GM20000 (cell line): Measurements from ENCODE around the gene QPCT.

Experiments
- DNase-seq: peaks from one replicate; pipeline ENCODE4 v3.0.0; 2012; ENCODE audit warnings: low spot score
- TF ChIP-seq, protein P1 (sequence below): IDR thresholded peaks from 2 replicates; pipeline ENCODE4 v1.5.1; 2012; ENCODE audit warnings: mild to moderate bottlenecking, control low read depth; ENCODE audit errors: extremely low read depth, missing control alignments

Gene QPCT

DNA sequence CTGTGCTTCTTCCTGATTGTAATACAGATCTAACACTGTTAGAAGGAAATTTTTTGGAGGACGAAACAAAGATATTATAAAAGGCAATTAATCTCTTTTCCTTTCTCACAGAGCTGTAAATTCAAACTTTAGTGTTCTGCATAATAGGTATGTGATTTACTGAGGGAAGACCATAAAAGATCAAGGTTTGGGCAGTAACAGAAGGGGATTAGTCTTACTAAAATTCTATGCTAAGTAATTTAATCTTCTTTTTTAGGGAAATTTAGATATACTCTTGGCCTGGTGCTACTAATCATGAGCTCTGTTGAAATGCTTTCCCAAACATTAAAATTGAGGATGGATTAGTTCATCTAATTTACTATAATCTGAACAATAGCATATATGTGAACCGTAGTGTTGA lies 8.8 kb upstream of the QPCT start:
- TF ChIP-seq, protein P1, sequence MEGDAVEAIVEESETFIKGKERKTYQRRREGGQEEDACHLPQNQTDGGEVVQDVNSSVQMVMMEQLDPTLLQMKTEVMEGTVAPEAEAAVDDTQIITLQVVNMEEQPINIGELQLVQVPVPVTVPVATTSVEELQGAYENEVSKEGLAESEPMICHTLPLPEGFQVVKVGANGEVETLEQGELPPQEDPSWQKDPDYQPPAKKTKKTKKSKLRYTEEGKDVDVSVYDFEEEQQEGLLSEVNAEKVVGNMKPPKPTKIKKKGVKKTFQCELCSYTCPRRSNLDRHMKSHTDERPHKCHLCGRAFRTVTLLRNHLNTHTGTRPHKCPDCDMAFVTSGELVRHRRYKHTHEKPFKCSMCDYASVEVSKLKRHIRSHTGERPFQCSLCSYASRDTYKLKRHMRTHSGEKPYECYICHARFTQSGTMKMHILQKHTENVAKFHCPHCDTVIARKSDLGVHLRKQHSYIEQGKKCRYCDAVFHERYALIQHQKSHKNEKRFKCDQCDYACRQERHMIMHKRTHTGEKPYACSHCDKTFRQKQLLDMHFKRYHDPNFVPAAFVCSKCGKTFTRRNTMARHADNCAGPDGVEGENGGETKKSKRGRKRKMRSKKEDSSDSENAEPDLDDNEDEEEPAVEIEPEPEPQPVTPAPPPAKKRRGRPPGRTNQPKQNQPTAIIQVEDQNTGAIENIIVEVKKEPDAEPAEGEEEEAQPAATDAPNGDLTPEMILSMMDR, result no peak
- no peak for DNase-seq

DNA sequence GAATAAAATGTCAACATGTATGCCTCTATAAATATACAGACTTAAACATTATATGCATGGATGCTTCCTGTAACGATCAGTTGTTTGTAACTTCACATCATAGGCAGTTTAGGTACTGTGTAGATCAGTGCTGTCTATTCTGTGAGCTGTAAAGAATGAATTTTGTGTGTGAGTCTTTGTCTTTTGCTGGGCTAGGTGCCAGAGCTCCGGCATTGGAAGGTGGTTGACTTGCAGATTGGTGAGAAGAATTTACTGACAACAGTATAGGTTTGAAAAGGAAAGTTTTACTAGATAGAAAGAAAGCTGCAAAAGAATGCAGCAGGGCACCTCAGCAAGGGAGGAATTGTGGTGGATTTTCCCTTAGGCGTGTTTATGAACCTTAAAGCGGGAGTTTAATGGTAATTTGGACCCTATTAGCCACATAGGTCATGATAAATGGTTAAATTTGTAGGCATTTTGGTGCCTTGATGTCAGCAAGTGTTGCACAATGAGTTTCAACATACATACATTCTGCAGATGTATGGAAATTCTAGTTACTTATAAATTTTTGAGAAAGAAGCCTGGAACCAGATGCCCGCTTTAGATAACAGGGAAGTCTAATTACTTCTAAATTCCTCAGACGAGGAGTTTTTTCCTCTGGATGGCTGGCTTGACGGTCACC lies 6.7 kb upstream of the QPCT start:
- TF ChIP-seq, protein P1, result no peak
- DNase-seq, result no peak

DNA sequence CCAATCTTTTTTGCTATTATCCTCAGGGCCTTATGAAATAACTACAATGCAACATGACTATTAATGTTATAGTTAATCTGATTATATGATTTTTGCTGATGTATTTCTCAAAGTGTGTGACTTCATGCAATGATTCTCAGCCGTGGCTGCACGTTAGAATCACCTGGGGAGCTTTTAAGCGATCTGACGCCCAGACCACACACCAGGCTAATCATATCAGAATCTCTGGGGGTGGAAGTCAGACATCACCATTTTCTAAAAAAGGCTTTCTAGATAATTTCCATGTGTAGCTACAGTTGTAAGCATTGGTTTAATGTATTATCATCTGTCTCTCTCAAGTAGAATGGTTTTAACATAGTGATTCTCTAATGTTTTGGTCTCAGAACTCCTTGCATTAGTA lies 5.5 kb upstream of the QPCT start:
- TF ChIP-seq, protein P1, result no peak
- DNase-seq, result no peak

DNA sequence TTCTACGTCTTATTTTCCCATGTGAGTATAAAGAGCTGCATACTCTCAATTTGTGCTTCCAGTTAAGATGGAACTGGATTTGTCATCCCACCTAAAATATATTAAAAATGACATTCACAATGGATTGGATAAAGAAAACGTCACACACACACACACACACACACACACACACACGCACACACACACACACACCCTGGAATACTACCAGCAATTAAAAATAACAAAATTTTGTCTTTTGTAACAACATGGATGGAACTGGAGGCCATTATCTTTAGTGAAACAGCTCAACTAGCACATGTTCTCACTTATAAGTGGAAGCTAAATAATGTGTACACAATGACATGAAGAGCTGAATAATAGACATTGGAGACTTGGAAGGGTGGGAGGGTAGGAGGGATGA lies 3.8 kb upstream of the QPCT start:
- no peak for DNase-seq
- TF ChIP-seq, protein P1, result no peak

DNA sequence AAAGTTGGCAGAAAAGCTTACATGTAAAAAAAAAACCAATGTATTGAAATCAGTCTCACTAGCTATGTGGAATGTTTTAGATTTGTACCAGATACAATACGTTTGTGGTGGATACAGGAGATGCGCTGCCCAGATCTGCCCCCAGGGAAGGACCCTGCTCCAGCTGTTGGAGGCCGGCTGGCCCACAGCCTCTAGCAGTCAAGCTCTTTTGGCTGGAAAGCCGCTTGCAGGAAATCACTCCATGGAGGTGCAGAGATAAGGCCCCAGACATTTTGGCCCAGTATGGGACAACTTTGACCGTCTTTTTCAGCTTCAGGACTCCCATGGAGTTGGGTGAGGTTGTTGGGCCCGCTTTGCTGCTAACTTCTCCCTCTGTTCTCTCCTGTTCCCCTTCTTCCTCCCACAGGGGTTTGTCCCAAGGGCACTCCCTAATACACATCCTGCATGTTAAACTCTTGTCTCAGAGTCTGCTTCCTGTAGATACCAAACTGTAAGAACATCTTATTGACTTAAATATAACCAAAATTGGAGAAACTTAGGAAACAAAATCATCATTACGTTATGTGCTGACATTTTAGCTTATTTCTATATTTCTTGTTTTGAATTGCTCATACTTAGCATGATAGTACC lies 1.7 kb upstream of the QPCT start:
- TF ChIP-seq, protein P1, result no peak

DNA sequence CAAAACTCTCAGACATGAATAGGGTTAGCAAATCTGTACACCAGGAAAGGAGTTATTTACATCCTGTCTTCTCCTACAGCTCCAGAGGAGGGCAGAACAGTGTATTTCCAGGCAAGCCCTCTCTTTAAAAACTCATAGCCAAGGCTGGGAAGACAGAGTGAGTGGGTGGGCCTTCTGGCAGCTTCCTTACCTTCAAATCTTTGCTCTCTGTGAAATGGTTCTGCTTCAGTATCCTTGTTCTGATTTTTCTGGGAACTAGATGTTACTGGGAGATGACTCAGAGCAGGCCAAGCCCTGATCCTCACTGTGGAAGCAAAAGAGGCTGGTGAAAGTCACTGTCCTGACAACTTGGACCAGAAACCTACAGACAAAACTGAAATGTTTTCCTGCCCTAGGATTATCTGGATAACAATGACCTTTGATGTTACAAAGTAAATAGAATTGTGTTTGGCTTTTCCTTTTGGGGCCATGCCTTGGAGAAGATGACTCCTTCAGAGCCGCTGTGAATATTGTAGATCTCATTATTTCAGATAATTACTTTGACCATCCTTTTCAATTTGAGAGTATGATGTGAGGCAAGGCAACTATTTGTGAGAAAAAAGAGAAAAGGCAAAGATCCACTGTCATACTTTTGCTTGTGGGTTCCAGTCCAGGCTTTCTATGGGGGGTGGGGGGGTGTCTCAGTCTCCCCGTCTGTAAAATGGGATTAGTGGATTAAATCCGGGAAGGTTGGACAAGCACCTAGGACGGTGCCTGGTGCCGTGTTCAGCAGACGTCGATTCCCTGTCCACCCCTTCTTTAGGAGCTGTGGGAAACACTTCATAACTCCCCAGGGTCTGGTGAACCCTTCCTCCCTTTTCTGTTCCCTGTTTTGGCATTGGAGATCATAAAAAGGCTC lies 644 bp upstream of the QPCT start:
- TF ChIP-seq, protein P1, result no peak
- DNase-seq, result no peak

More for the DNA sequence above, 1.7 kb upstream of the QPCT start:
- DNase-seq, result no peak

DNA sequence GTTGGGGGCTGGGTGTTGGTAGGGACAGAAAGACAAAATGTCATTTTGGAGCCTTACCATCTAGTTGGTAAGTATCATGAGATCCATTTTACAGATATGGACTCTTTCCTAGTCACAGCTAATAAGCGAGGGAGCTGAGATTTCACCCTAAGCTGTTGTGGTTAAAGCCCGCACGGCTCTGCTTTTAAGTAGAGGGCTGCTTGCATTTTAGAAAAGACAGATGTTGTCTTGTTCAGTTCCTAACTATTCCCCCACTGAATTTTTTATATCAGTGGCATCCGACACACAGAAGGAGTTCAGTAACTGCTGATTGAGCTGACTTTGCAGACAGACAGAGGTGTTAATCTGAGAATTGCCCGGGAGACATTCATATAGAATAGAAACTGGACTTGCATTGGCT lies 3.7 kb downstream of the QPCT start:
- TF ChIP-seq, protein P1, result no peak
- no peak for DNase-seq
